Right hindlimb (tissue), 1 donor: ENCODE measurements around the gene BTG3.

Experiments used
- DNase-seq: peaks from one replicate; pipeline ENCODE4 v3.0.0-alpha.2; 2018

The BTG3 gene

GRCh38 chr21:17583898-17584297 lies 28.8 kb downstream of the BTG3 start:
- no peak for DNase-seq

GRCh38 chr21:17580319-17580718 lies 32.4 kb downstream of the BTG3 start:
- DNase-seq, result no peak

GRCh38 chr21:17578876-17579275 lies 33.8 kb downstream of the BTG3 start:
- no peak for DNase-seq

GRCh38 chr21:17578162-17578561 lies 34.5 kb downstream of the BTG3 start:
- no peak for DNase-seq

- no peak for DNase-seq
These were observed 35.0 kb downstream of the BTG3 start for GRCh38 chr21:17577701-17578100.

DNA sequence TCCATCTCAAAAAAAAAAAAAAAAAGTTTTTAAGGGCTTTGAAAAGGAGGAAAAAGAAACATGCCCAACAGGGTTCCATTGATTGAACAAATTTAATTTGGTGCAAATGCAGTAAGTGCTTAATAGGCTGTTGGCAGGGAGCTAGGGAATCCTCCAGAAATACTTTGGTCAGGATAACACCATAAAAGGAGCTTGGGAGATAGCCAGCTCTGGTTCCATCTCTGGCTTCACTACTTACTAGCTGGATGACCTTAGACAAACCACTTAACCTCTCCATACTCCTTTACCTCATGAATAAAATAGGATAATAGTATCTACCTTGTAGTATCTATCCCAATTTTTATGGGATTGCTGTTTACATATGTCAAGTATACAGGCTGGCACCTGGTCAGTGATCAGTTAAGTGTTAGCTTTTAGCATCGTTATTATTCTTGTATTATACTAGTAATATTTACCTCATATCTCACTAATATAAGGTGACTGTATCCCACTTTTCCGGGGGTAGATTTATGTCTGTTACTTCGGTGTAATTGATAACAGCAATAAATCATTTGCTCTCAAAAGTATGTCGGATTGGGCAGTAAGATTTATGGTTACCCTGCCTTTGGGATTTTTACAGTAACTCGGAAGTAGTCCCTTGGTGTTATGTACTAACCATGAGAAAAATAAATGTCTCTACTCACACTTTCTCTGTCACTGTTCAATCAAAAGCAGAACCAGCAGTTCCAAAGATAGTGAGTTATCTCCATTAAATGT lies 36.4 kb downstream of the BTG3 start:
- DNase-seq, result no peak

GRCh38 chr21:17575076-17575475 lies 37.6 kb downstream of the BTG3 start:
- DNase-seq, result no peak

- no peak for DNase-seq
These were observed 40.3 kb downstream of the BTG3 start for GRCh38 chr21:17572431-17572830.

DNA sequence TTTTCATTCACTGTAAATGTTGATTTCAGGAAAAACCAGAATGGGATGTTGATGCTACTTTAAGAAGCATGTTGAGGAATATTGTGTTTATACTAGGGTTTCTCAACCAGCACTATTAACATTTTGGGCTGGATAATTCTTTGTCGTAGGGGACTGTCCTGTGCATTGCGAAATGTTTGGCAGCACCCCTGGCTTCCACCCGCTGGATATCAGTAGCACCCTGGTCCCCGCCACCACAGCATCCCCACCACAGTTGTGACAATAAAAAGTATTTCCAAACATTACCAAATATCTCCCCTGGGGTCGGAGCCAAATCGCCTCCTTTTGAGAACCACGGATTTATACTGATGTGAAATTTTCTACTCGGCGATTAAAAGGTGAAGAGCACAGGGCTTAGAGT lies 41.9 kb downstream of the BTG3 start:
- DNase-seq, result no peak

DNA sequence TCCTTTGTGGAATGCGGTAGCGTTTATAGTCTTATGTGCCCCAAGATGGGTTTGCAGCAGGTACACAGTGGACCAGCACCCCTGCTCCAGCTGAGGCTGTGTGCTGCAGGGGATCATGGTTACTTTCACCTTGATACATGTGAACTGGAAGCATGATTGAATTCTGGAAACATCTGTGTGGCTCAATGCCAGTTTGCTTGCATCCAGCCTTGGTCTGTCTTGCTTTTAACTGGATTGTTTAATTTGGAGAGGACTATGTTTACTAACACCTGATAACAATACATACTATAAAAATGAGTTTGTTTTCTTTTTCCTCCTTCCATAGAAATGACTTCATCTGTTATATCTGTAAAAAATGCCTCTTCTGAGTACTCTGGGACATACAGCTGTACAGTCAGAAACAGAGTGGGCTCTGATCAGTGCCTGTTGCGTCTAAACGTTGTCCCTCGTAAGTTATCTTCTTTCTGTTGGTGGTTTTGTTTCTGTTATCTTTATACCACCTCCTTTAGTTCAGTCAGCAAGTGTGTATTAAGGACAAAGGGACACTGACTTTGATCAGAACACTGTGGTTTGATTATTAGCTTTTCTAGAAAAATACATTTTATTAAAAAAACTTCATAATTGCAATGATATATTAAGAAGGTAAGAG lies 52.2 kb downstream of the BTG3 start:
- no peak for DNase-seq

GRCh38 chr21:17554679-17555465 lies 57.8 kb downstream of the BTG3 start:
- no peak for DNase-seq

- DNase-seq, result no peak
These were observed 58.6 kb downstream of the BTG3 start for GRCh38 chr21:17554120-17554519.

GRCh38 chr21:17552410-17552809 lies 60.3 kb downstream of the BTG3 start:
- DNase-seq, result no peak

DNA sequence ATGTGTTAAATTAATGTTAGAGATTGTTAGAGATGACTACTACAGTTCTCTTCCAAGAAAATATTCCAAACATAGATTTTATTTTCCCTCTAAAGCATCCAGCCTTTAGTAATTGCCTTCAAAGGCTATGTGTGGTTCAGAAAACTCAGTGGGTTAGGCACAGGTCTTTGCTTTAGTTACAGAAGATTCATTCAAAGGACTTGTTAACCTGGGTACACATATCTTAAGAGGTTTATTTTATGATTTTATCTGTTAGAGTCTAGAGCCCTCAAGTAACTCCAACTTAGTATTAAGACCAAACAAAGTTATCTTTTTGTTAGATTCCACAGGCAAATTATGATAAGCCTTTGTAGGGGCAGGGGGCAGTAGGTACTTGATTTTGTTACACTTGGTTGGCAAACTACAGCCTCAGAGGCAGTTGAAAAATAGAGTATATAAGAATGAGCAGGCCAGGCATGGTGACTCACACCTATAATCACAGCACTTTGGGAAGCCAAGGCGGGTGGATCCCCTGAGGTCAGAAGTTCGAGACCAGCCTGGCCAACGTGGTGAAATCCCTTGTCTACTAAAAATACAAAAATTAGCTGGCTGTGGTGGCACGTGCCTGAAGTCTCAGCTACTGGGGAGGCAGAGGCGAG lies 61.9 kb downstream of the BTG3 start:
- no peak for DNase-seq

DNA sequence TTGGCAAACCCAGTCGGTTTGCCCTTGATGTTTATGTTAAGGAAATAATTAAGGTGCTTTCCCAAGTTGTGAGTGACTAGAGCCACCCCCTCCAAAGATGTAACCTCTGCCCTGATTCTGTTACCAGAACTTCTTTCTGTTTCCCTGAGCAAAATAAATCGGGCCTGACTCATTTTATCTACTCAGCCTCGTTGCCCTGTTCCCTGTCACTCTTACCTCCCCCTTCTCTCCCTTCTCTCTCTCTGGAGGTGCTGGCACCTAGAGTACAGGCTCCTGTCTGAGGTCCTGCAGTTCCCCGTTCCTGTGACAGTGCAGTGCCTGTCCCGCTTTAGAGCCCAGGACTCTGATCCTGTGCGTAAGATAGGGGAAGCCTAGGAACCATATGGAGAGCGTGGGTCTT lies 64.4 kb downstream of the BTG3 start:
- DNase-seq, result no peak

DNA sequence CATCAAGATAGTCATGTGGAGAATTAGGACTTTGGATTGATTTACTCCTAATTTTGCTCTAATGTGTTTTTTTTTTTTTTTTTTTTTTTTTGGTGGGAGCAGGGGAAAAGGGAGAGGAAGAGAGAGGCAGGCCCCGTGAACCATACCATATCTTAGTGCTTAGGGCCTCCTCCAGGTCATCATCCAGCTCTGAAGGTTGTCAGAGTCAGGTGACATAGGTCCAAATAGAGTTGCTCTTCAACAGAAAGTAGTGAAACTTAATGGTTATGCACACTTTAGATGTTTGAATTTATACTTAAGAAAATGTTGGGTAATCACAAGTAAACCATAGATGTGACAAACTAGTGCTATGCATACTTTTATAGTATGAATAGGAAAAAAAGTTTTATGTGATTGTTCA lies 67.7 kb downstream of the BTG3 start:
- DNase-seq, result no peak
